GM12801 (cell line): Measurements from ENCODE around the gene SLC2A10.

Source experiments
- CTCF ChIP-seq: IDR thresholded peaks from one replicate; pipeline ENCODE4 v1.5.1; 2011; ENCODE audit warnings: control low read depth; ENCODE audit not compliant: insufficient read length; ENCODE audit errors: extremely low read depth

Gene SLC2A10

GRCh38 chr20:46670228-46670584, 39.2 kb upstream of the SLC2A10 start:
- TF ChIP-seq CTCF: no peak

- no peak for TF ChIP-seq CTCF
Measured at GRCh38 chr20:46670585-46671584, 38.6 kb upstream of the SLC2A10 start.

- TF ChIP-seq CTCF: no peak
Measured at GRCh38 chr20:46671866-46672542, 37.4 kb upstream of the SLC2A10 start.

- no peak for TF ChIP-seq CTCF
Measured at GRCh38 chr20:46672543-46673148, 36.8 kb upstream of the SLC2A10 start.

- TF ChIP-seq CTCF: no peak
Measured at GRCh38 chr20:46673394-46674252, 35.8 kb upstream of the SLC2A10 start.

- TF ChIP-seq CTCF: no peak
Measured at GRCh38 chr20:46674253-46675083, 35.0 kb upstream of the SLC2A10 start.
